SK-N-MC (cell line): Measurements from ENCODE around the gene PARD3.

Source experiments
- DNase-seq: peaks from one replicate; pipeline ENCODE4 v3.0.0-alpha.2; 2011; ENCODE audit warnings: low read depth, low spot score
- H3K27ac ChIP-seq: fragments of 200-600 bp; sonication (generic); 2 replicates; pipeline ENCODE4 v1.5.1; 2016; ENCODE audit warnings: mixed run types
- H3K36me3 ChIP-seq: fragments of 200-600 bp; sonication (generic); 2 replicates; pipeline ENCODE4 v1.6.1; 2017; ENCODE audit warnings: antibody characterized with exemption, low read length, mixed read lengths; ENCODE audit not compliant: insufficient read depth
- H3K4me3 ChIP-seq: fragments of 200-600 bp; sonication (generic); 2 replicates; pipeline ENCODE4 v1.5.1; 2016
- H3K9ac ChIP-seq: fragments of 200-600 bp; sonication (generic); 2 replicates; pipeline ENCODE4 v1.8.0; 2017; ENCODE audit warnings: mixed run types, mixed read lengths; ENCODE audit not compliant: insufficient read length
- H3K9me3 ChIP-seq: fragments of 200-600 bp; sonication (generic); 2 replicates; pipeline ENCODE4 v1.6.1; 2017; ENCODE audit warnings: low read depth, mild to moderate bottlenecking, antibody characterized with exemption, low read length, moderate library complexity, mixed read lengths
- EZH2 ChIP-seq: fragments of 200-600 bp; sonication (generic); IDR thresholded peaks from one replicate; pipeline ENCODE4 v1.6.1; 2017; ENCODE audit warnings: antibody characterized with exemption
- FOXP2 ChIP-seq: optimal IDR thresholded peaks from 2 replicates; pipeline ENCODE3; 2011; ENCODE audit warnings: mild to moderate bottlenecking, moderate library complexity; ENCODE audit not compliant: insufficient read depth; ENCODE audit errors: extremely low read length, control extremely low read depth
- POLR2AphosphoS5 ChIP-seq: IDR thresholded peaks from 2 replicates; pipeline ENCODE4 v1.6.1; 2012; ENCODE audit warnings: mild to moderate bottlenecking, low read depth, low read length, borderline replicate concordance

The PARD3 gene

DNA sequence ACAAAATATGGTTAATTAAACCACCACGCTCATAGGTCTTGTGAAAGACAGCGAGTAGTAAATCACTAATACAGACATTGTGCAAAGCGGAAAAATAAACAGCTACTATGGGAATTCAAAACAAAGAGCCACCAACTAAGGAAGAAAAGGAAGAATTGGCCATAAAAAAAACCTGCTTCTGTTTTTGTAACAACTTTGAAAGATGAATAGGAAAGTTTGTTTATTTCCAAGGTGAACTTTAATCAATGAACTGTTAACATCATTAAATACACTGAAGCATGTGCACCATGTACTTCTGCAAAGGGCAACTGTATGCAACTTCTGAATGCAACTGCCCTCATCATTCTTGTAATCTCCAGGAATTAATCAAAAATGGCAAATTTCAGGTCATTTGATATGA is 651.1 kb downstream of the PARD3 start:
- no peak for DNase-seq
- Histone ChIP-seq H3K27ac (no peak overlapping the region), H3K4me3 (no peak overlapping the region), H3K9ac (no peak overlapping the region), H3K9me3 (no peaks in the 10 kb centered on the region), H3K36me3 (no peaks in the 10 kb centered on the region)
- TF ChIP-seq POLR2AphosphoS5, result no peak
- no peak for TF ChIP-seq EZH2
- no peak for TF ChIP-seq FOXP2

DNA sequence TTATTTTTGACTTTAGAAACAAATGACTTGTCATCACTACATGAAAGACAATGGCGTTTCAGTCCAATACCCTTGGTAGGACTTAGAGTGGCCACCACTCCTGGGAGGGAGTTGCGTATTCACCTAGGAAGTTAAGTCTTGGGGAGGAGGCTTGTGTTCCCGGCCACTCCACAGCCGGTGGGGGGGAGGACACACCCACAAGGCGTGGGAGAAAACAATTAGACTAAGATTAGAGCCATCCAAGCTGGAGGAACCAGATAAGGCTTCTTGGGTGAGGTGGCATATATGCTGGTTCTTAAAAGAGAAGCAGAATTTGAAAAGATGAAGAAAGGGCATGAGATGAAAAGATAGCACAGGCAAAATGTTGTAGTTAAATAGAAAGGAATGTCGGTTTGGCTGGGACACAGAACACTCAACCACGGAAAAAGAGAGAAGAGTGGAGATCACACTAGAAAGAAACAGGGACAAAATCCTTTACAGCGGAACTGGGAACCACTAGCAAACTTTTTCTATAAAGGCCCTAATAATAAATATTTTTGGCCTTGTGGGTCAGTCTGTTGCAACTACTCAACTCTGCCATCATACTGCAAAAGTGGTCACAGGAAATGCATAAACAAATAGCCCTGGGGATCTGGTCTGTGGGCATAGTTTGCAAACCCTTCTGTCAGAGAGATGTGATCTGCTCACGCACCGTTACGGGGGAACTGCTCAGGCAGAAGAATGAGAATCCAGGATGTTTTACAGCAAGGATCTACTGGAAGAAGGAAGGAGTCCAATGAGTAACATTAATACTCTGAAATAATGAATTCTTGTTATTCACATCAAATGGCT is 651.8 kb downstream of the PARD3 start:
- Histone ChIP-seq H3K4me3 (no peak overlapping the region), H3K36me3 (no peaks in the 10 kb centered on the region), H3K9me3 (no peaks in the 10 kb centered on the region), H3K27ac (no peak overlapping the region), H3K9ac (no peak overlapping the region)
- DNase-seq, result no peak
- no peak for TF ChIP-seq EZH2
- no peak for TF ChIP-seq FOXP2
- no peak for TF ChIP-seq POLR2AphosphoS5

GRCh38 chr10:34161777-34162370 is 653.2 kb downstream of the PARD3 start:
- Histone ChIP-seq H3K36me3 (no peaks in the 10 kb centered on the region), H3K4me3 (no peak overlapping the region), H3K9ac (no peak overlapping the region), H3K27ac (no peak overlapping the region), H3K9me3 (no peaks in the 10 kb centered on the region)
- DNase-seq, result no peak
- no peak for TF ChIP-seq FOXP2
- no peak for TF ChIP-seq POLR2AphosphoS5
- TF ChIP-seq EZH2, result no peak

DNA sequence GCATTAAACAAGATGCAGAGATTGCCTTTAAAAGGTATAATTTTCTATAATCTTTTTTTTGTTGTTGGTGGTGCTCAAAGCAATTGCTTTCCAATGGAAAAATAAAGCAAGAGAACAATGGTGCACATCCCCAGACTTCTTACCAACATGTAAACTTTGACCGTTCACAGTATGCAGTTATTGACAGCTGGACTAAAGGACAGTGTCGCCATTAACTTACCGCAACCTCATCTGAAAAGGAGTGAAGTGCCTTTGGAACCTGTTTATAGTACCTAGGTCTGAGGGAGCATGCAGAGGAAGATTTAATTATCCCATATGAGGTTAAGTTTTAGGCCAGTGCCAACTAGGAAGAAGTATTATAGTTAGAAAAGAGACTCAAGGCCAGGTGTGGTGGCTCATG is 654.5 kb downstream of the PARD3 start:
- H3K27ac ChIP-seq, result no peak overlapping the region
- no peaks in the 10 kb centered on the region for H3K9me3 ChIP-seq
- H3K4me3 ChIP-seq, result no peak overlapping the region
- TF ChIP-seq POLR2AphosphoS5 (no peak), FOXP2 (no peak), EZH2 (no peak)
- no peak overlapping the region for H3K9ac ChIP-seq
- DNase-seq, result no peak
- no peaks in the 10 kb centered on the region for H3K36me3 ChIP-seq

- TF ChIP-seq FOXP2 (no peak), EZH2 (no peak), POLR2AphosphoS5 (no peak)
- Histone ChIP-seq H3K36me3 (no peaks in the 10 kb centered on the region), H3K9me3 (no peaks in the 10 kb centered on the region), H3K27ac (no peak overlapping the region), H3K4me3 (no peak overlapping the region), H3K9ac (no peak overlapping the region)
- DNase-seq, result no peak
Observed at GRCh38 chr10:34157501-34157900, 657.6 kb downstream of the PARD3 start.

- TF ChIP-seq POLR2AphosphoS5 (no peak), EZH2 (no peak), FOXP2 (no peak)
- no peak for DNase-seq
- no peaks in the 10 kb centered on the region for H3K36me3 ChIP-seq
- no peak overlapping the region for H3K27ac ChIP-seq
- H3K4me3 ChIP-seq, result no peak overlapping the region
- H3K9ac ChIP-seq, result no peak overlapping the region
- H3K9me3 ChIP-seq, result no peaks in the 10 kb centered on the region
Observed at GRCh38 chr10:34156781-34157425, 658.2 kb downstream of the PARD3 start.

DNA sequence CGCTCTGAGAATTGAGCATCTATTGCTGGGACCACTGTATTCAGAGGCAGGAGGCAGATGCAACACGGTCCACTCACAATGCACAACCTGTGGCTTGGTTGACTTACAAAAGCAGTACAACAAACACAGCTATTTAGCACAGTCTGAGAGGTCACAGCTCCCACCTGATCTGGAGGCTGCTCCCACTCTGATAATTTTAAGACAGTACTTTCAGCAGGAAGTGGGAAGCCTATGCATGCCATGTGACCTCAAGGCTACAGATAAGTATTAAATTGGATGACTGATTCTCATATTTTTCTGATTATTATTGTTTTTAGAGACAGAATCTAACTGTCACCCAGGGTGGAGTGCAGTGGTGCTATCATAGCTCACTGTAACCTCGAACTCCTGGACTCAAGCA is 659.3 kb downstream of the PARD3 start:
- no peak for DNase-seq
- H3K27ac ChIP-seq, result no peak overlapping the region
- H3K9ac ChIP-seq, result no peak overlapping the region
- no peaks in the 10 kb centered on the region for H3K9me3 ChIP-seq
- TF ChIP-seq FOXP2 (no peak), POLR2AphosphoS5 (no peak), EZH2 (no peak)
- H3K36me3 ChIP-seq, result no peaks in the 10 kb centered on the region
- no peak overlapping the region for H3K4me3 ChIP-seq

DNA sequence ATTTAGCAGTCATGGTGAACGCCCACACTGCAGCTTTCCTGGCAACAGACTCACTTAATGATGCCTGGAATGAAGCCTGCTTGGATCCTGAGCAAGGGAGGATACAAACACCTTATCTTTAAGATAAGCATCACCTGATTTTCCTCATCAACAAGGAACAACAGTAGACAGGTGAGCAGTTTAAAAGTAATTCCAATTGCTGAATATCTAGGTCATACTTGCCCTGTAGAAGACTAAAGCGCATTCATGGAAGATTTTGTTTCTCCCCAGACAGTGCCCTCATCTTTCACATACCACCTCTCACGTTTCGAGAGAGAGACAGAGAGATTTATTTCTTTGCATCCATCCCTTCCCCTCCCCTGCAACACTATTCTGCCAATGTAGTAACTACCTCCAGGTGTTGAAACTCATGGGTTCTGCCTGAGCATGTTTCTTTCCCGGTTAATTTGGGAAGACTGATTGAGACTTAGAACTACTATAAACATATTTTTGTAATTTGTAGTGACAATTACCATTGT is 660.7 kb downstream of the PARD3 start:
- Histone ChIP-seq H3K27ac (no peak overlapping the region), H3K36me3 (no peaks in the 10 kb centered on the region), H3K4me3 (no peak overlapping the region), H3K9ac (no peak overlapping the region), H3K9me3 (no peaks in the 10 kb centered on the region)
- no peak for TF ChIP-seq FOXP2
- TF ChIP-seq EZH2, result no peak
- no peak for TF ChIP-seq POLR2AphosphoS5
- no peak for DNase-seq
